Measurements from ENCODE around the gene SEPTIN2.
A peak's percentile ranks its signal among the peaks of the same experiment; 100 is the strongest.

SEPTIN2 gene

DNA sequence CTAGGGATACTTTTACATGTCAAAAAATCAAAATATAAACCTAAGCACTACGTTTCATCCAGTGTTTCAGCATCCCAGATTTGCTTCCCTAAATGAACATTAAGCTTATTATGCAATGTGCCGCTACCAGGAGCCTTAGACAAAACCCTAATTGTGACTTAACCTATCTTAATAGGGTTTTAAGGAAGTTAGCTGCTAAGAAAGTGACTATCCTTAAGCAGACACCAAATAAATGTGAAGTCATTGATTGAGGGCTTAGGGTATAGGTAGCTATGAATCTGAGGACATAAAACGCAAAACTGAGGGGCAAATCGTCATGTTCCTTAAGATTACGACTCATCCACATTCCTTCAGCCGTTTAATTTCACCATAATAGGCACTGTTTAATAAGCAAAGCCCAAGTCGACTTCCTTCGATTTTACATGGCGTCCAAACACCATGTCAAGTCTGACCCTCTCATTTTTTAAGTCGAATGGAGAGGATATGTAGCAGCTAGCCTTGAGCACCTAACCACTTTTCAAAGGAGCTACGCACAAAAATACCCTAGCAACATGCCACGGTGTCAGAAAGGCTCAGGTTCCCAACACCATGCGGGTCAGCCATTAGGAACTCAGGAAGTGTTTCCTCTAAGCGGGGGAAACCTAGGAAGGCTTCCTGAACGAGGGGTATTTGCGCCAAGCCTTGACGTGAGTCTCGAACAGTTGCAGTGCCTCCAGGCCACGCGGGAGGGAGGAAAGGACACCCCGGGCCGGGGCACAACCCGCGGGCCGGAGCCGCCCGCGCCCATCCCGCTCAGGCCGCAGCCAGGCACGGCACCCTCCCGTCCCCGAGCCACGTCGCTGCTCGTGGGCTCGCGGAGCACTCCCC is 1.3 kb upstream of the SEPTIN2 start:
- ATAC-seq, result no peak
- TF ChIP-seq, protein P1, sequence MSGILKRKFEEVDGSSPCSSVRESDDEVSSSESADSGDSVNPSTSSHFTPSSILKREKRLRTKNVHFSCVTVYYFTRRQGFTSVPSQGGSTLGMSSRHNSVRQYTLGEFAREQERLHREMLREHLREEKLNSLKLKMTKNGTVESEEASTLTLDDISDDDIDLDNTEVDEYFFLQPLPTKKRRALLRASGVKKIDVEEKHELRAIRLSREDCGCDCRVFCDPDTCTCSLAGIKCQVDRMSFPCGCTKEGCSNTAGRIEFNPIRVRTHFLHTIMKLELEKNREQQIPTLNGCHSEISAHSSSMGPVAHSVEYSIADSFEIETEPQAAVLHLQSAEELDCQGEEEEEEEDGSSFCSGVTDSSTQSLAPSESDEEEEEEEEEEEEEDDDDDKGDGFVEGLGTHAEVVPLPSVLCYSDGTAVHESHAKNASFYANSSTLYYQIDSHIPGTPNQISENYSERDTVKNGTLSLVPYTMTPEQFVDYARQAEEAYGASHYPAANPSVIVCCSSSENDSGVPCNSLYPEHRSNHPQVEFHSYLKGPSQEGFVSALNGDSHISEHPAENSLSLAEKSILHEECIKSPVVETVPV (CRISPR knock-in tag; IDR thresholded peaks at IDR 0.05), result no peak
- TF ChIP-seq ZC3H10 (CRISPR knock-in tag; IDR thresholded peaks at IDR 0.05) (no peak), GLIS3 (CRISPR knock-in tag; IDR thresholded peaks at IDR 0.05) (no peak), TCF4 (CRISPR knock-in tag; IDR thresholded peaks at IDR 0.05; ENCODE audit: borderline replicate concordance) (no peak), OSR1 (CRISPR knock-in tag; IDR thresholded peaks at IDR 0.05) (no peak), ZNF8 (CRISPR knock-in tag; IDR thresholded peaks at IDR 0.05) (no peak), ZNF70 (CRISPR knock-in tag; IDR thresholded peaks at IDR 0.05) (no peak), BACH2 (CRISPR knock-in tag; IDR thresholded peaks at IDR 0.05; ENCODE audit: borderline replicate concordance) (no peak), ARNTL (CRISPR knock-in tag; IDR thresholded peaks at IDR 0.05; ENCODE audit: borderline replicate concordance, low read depth) (no peak), ZFP3 (CRISPR knock-in tag; IDR thresholded peaks at IDR 0.05) (no peak), ESRRG (CRISPR knock-in tag; IDR thresholded peaks at IDR 0.05) (no peak), ISL1 (CRISPR knock-in tag; IDR thresholded peaks at IDR 0.05) (no peak), ZNF565 (CRISPR knock-in tag; conservative IDR thresholded peaks at IDR 0.05; ENCODE audit: low read depth) (no peak), ZFP30 (CRISPR knock-in tag; IDR thresholded peaks at IDR 0.05) (no peak)
- TF ChIP-seq, protein P2, sequence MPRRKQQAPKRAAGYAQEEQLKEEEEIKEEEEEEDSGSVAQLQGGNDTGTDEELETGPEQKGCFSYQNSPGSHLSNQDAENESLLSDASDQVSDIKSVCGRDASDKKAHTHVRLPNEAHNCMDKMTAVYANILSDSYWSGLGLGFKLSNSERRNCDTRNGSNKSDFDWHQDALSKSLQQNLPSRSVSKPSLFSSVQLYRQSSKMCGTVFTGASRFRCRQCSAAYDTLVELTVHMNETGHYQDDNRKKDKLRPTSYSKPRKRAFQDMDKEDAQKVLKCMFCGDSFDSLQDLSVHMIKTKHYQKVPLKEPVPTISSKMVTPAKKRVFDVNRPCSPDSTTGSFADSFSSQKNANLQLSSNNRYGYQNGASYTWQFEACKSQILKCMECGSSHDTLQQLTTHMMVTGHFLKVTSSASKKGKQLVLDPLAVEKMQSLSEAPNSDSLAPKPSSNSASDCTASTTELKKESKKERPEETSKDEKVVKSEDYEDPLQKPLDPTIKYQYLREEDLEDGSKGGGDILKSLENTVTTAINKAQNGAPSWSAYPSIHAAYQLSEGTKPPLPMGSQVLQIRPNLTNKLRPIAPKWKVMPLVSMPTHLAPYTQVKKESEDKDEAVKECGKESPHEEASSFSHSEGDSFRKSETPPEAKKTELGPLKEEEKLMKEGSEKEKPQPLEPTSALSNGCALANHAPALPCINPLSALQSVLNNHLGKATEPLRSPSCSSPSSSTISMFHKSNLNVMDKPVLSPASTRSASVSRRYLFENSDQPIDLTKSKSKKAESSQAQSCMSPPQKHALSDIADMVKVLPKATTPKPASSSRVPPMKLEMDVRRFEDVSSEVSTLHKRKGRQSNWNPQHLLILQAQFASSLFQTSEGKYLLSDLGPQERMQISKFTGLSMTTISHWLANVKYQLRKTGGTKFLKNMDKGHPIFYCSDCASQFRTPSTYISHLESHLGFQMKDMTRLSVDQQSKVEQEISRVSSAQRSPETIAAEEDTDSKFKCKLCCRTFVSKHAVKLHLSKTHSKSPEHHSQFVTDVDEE (CRISPR knock-in tag; IDR thresholded peaks at IDR 0.05), result no peak
- TF ChIP-seq, protein P3, sequence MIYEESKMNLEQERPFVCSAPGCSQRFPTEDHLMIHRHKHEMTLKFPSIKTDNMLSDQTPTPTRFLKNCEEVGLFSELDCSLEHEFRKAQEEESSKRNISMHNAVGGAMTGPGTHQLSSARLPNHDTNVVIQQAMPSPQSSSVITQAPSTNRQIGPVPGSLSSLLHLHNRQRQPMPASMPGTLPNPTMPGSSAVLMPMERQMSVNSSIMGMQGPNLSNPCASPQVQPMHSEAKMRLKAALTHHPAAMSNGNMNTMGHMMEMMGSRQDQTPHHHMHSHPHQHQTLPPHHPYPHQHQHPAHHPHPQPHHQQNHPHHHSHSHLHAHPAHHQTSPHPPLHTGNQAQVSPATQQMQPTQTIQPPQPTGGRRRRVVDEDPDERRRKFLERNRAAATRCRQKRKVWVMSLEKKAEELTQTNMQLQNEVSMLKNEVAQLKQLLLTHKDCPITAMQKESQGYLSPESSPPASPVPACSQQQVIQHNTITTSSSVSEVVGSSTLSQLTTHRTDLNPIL (CRISPR knock-in tag; IDR thresholded peaks at IDR 0.05; ENCODE audit: low read depth), result no peak

DNA sequence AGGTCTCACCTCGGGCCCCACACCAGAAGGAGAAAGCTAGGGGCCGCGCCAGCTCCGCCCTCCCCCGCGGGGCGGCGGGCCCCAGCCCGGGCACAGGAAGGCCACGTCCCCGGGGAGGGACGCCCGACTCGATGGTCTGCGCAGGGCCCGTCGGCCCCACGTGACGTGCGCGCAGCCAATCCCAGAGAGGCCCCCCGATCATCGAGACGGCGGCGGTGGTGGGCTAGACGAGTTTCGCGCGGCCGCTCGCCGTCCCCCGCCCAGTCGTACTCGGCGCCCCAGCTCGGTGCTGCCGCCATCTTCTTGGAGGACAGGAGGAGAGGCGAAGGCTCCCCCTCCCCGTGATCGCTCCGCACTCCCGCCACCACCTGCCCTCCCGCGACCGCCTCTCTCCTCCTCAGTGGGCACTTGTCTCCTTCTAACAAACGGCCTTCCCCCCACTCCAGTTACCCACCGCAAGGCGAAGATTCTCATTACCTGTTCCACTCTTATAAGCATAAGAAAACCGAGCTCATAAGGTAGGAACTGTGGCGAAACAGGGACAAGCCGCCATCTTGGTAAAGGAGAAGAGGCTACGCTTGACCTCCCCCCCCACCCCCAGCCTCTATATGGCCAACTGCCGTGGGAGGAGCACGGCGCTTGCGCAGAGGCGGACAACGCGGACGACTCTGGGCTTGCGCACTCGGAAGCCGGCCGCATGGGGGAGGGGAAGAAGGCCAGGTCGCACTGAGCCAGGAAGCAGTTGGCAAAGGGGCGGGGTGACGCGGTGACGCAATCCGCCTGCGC is 439 bp upstream of the SEPTIN2 start, which contains the start of gene HDLBP:
TSS of gene HDLBP (minus strand) at position 580 of the 786 bp plus-strand sequence. CDS start 48,803 bp downstream, outside the sequence.
- TF ChIP-seq PATZ1 (CRISPR knock-in tag; IDR thresholded peaks at IDR 0.05; ENCODE audit: borderline replicate concordance) (peak; percentile 51; the same call in 1 of the 2 replicates), ZNF70 (CRISPR knock-in tag; IDR thresholded peaks at IDR 0.05) (0 out of 2 replicates have a peak, but pooled peaks have one; percentile 25), CSDC2 (CRISPR knock-in tag; IDR thresholded peaks at IDR 0.05) (no peak), GLIS3 (CRISPR knock-in tag; IDR thresholded peaks at IDR 0.05) (0 out of 2 replicates have a peak, but pooled peaks have one; percentile 25), ARNTL (CRISPR knock-in tag; IDR thresholded peaks at IDR 0.05; ENCODE audit: borderline replicate concordance, low read depth) (no peak)

GRCh38 chr2:241316825-241317224 is 1.1 kb downstream of the SEPTIN2 start:
- no peak for ATAC-seq
- TF ChIP-seq ZFP30 (CRISPR knock-in tag; IDR thresholded peaks at IDR 0.05), result no peak
- TF ChIP-seq ISL1 (CRISPR knock-in tag; IDR thresholded peaks at IDR 0.05), result no peak
- TF ChIP-seq OSR1 (CRISPR knock-in tag; IDR thresholded peaks at IDR 0.05), result no peak
- no peak for TF ChIP-seq ARNTL (CRISPR knock-in tag; IDR thresholded peaks at IDR 0.05; ENCODE audit: borderline replicate concordance, low read depth)
- TF ChIP-seq SNAI2 (CRISPR knock-in tag; IDR thresholded peaks at IDR 0.05), result no peak
- no peak for TF ChIP-seq ESRRG (CRISPR knock-in tag; IDR thresholded peaks at IDR 0.05)
- TF ChIP-seq, protein P2 (CRISPR knock-in tag; IDR thresholded peaks at IDR 0.05), result no peak
- no peak for TF ChIP-seq RARB (CRISPR knock-in tag; IDR thresholded peaks at IDR 0.05)
- TF ChIP-seq ZFP3 (CRISPR knock-in tag; IDR thresholded peaks at IDR 0.05), result no peak
- TF ChIP-seq ZNF70 (CRISPR knock-in tag; IDR thresholded peaks at IDR 0.05), result no peak
- TF ChIP-seq CSDC2 (CRISPR knock-in tag; IDR thresholded peaks at IDR 0.05), result no peak
- TF ChIP-seq, protein P3 (CRISPR knock-in tag; IDR thresholded peaks at IDR 0.05; ENCODE audit: low read depth), result no peak
- no peak for TF ChIP-seq BACH2 (CRISPR knock-in tag; IDR thresholded peaks at IDR 0.05; ENCODE audit: borderline replicate concordance)

More for the DNA sequence above, 439 bp upstream of the SEPTIN2 start, which contains the start of gene HDLBP:
- ATAC-seq, result peak; percentile 91
